ENCODE measurements around the gene CHSY3.

CHSY3 gene

DNA sequence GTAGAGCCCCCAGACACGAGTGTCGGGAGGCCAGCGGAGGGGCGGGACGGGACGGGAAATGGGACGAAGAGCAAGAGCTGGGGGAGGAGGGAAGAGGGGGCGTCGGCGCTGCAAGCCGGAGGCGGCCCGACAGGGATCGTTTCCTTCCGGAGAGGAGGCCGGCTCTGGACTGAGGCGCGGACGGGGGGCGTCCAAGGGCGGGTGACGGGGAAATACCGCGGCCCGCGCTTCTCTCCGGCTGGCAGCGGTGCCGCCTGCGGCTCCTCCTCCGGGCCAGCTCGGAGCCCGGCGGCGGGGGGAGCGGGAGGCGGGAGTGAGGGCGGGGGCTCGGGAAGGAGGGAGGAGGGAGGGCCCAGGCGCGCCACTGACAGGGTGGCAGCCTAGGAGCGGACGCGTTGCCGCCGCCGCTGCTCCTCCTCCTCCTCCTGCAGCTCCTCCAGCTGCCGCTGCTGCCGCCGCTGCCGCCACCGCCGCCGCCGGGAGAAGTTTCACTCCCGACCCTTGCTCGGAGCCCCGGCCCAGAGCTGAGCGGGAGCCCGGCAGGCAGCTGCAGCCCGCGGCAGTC is at the start of gene CHSY3:
Gene CHSY3, plus strand, starts transcription at position 364 of the 565 bp plus-strand sequence.
- no peak for DNase-seq

GRCh38 chr5:129856325-129856724 is 47.9 kb upstream of the CHSY3 start:
- DNase-seq: no peak

DNA sequence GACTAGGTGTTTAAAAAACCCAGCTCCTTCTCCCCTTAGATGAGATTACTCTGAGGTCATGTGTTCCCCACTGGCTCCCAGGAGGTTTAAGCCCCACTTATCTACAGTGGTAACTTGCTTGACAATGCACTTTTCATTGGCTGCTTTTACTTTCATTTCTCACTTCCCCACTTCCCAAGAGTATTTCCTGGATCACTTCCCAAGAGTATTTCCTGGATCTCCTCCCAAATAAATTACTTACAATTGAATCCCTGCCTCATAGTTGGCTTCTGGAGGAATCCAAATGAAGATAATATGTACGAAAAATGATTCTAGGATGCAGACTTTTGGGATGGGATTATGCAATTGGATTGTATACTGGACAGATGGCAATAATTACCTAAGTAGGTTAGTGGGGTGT is 47.1 kb upstream of the CHSY3 start:
- no peak for DNase-seq

DNA sequence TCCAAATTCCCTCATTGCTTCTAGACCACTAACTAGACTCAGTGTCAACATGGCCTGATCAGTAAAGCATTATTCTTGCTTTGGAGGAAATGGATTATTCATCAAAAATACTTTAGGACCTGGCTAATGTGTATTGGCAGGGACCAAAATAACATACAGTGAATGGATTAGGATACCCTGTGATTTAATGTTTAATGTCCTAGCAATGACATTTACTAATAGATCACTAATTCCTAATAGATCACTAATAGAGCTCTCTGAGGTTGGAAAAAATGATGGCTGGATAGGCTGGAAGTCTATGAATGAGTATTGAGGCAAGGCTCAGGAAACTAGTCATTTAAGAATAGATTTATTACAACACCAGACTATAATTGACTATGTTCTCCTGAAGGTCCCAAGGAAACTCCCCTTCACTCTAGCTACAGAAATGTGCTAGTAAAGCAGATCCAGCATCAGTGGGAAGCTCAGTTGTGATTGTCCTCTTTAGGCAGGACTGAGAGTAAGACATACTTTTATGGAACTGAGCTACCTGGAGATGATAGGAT is 46.1 kb upstream of the CHSY3 start:
- DNase-seq: no peak

DNA sequence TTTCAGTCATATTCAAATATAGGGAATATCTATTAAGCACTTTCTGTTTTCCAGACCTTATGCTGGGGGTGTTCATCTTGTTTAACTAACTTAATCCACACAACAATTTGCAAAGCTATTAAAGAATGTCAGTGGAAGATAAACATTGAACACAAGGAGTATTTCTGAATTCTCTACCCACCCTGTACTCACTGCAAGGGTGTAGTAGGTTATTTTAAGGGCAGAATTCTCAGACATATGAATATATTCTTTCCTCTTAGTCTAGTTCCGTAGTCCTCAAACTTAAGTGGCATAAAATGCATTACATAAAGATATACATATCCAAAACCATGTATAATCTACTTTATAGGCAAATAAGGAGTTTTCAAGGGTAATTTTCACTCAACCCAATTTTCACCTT is 19.9 kb upstream of the CHSY3 start:
- DNase-seq: no peak

DNA sequence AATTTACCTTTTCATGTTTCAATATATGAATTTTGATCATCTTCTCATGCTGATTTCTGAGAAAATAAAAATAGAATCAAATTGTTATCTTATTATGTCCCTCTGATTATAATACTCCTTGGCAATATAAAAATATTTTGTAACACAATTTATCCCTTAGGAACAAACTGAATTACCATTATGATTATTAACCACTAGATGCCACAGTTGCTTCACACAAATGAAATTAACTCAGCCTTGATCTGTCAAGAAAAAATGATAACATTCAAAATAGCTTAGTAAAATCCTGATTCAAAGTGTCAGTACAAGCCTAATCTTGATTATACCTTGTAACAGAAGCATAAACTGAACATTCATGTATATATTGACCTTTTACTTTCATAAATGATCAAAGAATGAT is 4.8 kb upstream of the CHSY3 start:
- no peak for DNase-seq

DNA sequence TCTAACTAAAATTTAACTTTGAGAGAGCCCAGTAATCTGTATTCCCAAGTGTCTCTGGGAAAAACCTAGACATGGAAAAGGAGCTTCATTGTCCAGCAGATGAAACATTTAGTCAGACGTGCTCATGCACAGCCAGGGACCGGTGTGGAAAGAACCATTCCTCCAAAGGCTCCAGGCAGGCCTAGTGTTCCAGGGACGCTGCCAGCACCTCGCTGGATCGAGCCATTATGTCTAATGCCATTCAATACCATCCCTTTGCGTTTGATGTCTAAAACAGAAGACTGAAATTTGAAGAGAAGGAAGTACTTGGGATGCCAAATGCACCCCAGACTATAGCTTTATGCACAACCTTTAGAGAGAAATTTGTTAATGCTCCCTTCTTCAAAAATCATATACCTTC is 1.4 kb upstream of the CHSY3 start:
- DNase-seq: no peak

GRCh38 chr5:129903466-129904101 is 681 bp upstream of the CHSY3 start:
- no peak for DNase-seq

- no peak for DNase-seq
Observed at GRCh38 chr5:129904667-129905472, 605 bp downstream of the CHSY3 start.

- DNase-seq: no peak
Observed at GRCh38 chr5:129905473-129906176, 1.4 kb downstream of the CHSY3 start.

GRCh38 chr5:129906177-129906887 is 2.1 kb downstream of the CHSY3 start:
- no peak for DNase-seq

- no peak for DNase-seq
Observed at GRCh38 chr5:129909225-129909624, 5.0 kb downstream of the CHSY3 start.

DNA sequence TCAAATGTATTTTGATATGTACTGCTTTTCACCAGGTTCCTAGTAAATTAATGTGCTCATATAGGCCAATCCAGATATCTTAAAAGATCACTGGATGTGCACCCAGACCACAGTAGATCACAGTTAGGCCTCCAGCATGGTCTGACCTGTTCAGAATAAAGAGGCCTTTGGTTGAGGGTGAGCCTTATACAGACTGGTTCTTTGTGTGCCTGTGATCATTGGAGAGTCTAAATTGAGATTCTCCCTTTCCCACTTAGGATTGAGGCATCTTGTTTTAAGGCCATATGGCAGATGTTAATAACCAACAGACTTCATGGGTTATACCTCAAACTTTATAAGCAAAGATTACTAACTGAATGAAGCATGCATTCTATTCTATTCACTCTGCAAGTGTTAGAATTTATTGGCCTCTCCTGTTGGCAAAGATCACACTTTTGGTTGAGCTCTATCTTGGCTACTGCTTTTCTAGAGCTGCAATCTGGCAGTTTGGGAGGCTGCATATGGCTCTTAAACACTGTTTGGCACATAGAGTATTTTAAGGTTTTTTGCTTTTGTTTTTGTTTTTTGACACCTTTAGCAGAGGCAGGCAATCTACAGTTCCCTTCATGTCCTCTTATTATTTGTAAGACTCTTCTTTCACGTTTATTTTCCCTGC is 8.5 kb downstream of the CHSY3 start:
- no peak for DNase-seq

- DNase-seq: no peak
Observed at GRCh38 chr5:129915415-129915814, 11.2 kb downstream of the CHSY3 start.

- no peak for DNase-seq
Observed at GRCh38 chr5:129917224-129917623, 13.0 kb downstream of the CHSY3 start.

- no peak for DNase-seq
Observed at GRCh38 chr5:129921204-129921603, 16.9 kb downstream of the CHSY3 start.

DNA sequence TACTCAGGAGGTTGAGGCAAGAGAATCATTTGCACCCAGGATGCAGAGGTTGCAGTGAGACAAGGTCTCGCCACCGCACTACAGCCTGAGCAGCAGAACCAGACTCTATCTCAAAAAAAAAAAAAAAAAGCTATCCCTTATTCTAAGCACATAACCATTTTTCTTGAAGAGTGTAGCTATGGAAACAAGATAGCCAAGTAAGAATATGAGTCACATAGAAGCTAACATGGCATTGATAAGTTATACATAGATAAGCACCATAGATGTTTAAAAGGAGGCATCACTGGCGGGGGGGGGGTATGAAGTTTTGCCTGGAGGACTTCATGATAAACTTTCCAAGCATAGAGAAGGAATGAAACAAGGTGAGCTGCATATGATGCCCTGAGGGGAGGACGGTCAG is 26.0 kb downstream of the CHSY3 start:
- DNase-seq: no peak

- no peak for DNase-seq
Observed at GRCh38 chr5:129935626-129936025, 31.4 kb downstream of the CHSY3 start.

GRCh38 chr5:129938077-129938476 is 33.8 kb downstream of the CHSY3 start:
- DNase-seq: no peak

DNA sequence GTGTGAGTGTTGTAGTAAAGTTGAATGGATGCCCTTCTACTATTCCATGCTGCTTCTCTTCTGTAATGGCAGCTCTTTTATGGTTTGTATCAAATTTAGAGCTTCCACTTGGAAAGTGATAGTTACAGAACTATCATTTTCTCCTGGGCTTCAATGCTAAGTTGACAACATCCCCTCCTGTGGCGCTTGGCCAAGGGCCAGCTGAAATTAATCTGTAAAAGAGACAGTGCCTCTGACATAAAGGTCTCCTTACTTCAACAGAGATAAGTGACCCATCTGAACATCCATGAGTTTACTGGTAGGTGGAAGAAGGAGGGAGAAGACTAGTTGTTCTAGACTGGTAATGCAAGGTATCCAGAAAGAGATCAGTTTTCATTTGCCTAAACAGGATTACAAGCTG is 39.7 kb downstream of the CHSY3 start:
- no peak for DNase-seq

DNA sequence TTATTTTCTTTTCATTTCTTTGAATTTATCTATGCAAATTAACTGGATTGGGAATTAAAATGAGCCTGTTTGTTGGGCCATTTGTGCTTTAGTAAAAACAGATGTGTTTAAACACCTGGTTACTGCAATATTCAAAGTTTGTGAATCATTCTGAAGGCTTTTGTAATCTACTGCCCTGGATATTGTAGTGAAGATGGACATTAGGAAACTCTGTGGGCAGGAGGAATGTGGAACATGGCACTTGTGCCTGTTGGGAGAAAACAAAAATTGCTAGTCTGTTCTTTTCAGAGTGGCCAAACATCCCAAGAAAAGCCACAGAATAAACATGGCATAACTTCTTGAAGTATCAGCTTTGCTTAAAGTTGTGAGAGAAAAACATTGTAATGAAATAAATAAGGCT is 40.8 kb downstream of the CHSY3 start:
- DNase-seq: no peak

GRCh38 chr5:129945774-129946270 is 41.6 kb downstream of the CHSY3 start:
- DNase-seq: no peak

Measured in activated T-cell treated with anti-CD3 and anti-CD28 coated beads for 4 hours (primary cell).